Loucy (cell line): ENCODE measurements around the gene MYPOP.

Source experiments
- EZH2phosphoT487 ChIP-seq: fragments of 200-600 bp; IDR thresholded peaks from 2 replicates; pipeline ENCODE4 v1.6.1; 2018; ENCODE audit warnings: antibody characterized with exemption, mild to moderate bottlenecking, moderate library complexity, borderline replicate concordance
- TF ChIP-seq, protein P1 (sequence below): fragments of 200-600 bp; sonication (generic); conservative IDR thresholded peaks from 2 replicates; pipeline ENCODE4 v1.5.1; 2014; ENCODE audit warnings: mild to moderate bottlenecking, antibody characterized with exemption, low read length

GRCh38 chr19:45906221-45906620 is 3.8 kb upstream of the MYPOP start:
- TF ChIP-seq, protein P1, sequence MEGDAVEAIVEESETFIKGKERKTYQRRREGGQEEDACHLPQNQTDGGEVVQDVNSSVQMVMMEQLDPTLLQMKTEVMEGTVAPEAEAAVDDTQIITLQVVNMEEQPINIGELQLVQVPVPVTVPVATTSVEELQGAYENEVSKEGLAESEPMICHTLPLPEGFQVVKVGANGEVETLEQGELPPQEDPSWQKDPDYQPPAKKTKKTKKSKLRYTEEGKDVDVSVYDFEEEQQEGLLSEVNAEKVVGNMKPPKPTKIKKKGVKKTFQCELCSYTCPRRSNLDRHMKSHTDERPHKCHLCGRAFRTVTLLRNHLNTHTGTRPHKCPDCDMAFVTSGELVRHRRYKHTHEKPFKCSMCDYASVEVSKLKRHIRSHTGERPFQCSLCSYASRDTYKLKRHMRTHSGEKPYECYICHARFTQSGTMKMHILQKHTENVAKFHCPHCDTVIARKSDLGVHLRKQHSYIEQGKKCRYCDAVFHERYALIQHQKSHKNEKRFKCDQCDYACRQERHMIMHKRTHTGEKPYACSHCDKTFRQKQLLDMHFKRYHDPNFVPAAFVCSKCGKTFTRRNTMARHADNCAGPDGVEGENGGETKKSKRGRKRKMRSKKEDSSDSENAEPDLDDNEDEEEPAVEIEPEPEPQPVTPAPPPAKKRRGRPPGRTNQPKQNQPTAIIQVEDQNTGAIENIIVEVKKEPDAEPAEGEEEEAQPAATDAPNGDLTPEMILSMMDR, result no peak
- TF ChIP-seq EZH2phosphoT487, result no peak
